HCT116 (cell line): ENCODE measurements around the gene LCLAT1. TPM values are rescaled to one million over a fixed set of nuclear protein-coding genes. Genes with fewer than 3 reads are reported as not detected.

Experiments
- ATAC-seq: fragments of 200-7000 bp; cut with Tn5 transposase; 2 replicates; pipeline ENCODE4 v1.9.1; 2020; ENCODE audit warnings: mild to moderate bottlenecking, moderate library complexity
- BruUV-seq: library from RNA; stranded (reverse); fragments of 400-500 nt; replicated peaks from 2 replicates; lab custom pipeline; 2021; lab: Mats Ljungman, UMichigan
- CTCF ChIA-PET: fragments of 300-600 bp; sonication (Branson Sonifier 250); formaldehyde crosslinking; loops from one replicate; lab custom pipeline; 2021; ENCODE audit warnings: antibody characterized with exemption; lab: Charles Lee
- POLR2A ChIA-PET: fragments of 300-600, 350-600 bp; sonication (Branson Sonifier 250); formaldehyde crosslinking; loops from one replicate; lab custom pipeline; 2021; ENCODE audit warnings: antibody characterized with exemption; lab: Charles Lee
- RAD21 ChIA-PET, 2 experiments: fragments of 300-600 bp; sonication (Branson Sonifier 250); formaldehyde crosslinking; loops; one replicate each; lab custom pipeline; 2023; ENCODE audit warnings: low total read pairs in 2 of 2; ENCODE audit not compliant: uncharacterized antibody in 2 of 2, unreplicated experiment in 2 of 2, low non-redundant PET in 1 of 2; lab: Charles Lee
- DNase-seq: peaks from one replicate; pipeline ENCODE4 v3.0.0-alpha.2; 2010; ENCODE audit warnings: low read depth, low spot score
- H2AFZ ChIP-seq: fragments of 200-600 bp; shearing (Covaris generic), sonication (generic); 2 replicates; pipeline ENCODE4 v1.6.1; 2017; ENCODE audit warnings: low read depth, mixed run types, mixed read lengths, antibody characterized with exemption, low read length; ENCODE audit not compliant: poor library complexity, severe bottlenecking
- H3K27ac ChIP-seq: 2 replicates; pipeline ENCODE4 v1.5.1; 2012; ENCODE audit warnings: low read depth, low read length
- H3K27me3 ChIP-seq: fragments of 200-600 bp; sonication (generic); 2 replicates; pipeline ENCODE4 v1.6.1; 2016; ENCODE audit warnings: mixed run types, low read length, mixed read lengths; ENCODE audit not compliant: insufficient read depth
- H3K36me3 ChIP-seq, 2 experiments: fragments of 200-500 bp in 1 of 2; fragments of 200-600 bp in 1 of 2; sonication (Bioruptor generic) in 1 of 2; sonication (generic) in 1 of 2; 2 replicates each; pipeline versions ENCODE4 v1.5.1 to v1.6.1; 2014 to 2016; ENCODE audit warnings: low read length in 2 of 2, inconsistent platforms in 1 of 2, mixed read lengths in 1 of 2, mixed run types in 1 of 2; ENCODE audit not compliant: insufficient read depth in 2 of 2, control insufficient read depth in 1 of 2
- H3K4me1 ChIP-seq, 2 experiments: fragments of 200-600 bp in 1 of 2; sonication (generic) in 1 of 2; 2 replicates each; pipeline versions ENCODE4 v1.5.1 to v1.6.1; 2012 to 2017; ENCODE audit warnings: low read length in 2 of 2, inconsistent platforms in 1 of 2, mild to moderate bottlenecking in 1 of 2, mixed read lengths in 1 of 2, mixed run types in 1 of 2, moderate library complexity in 1 of 2; ENCODE audit not compliant: insufficient read depth in 2 of 2, control insufficient read depth in 1 of 2
- H3K4me2 ChIP-seq: fragments of 200-600 bp; sonication (generic); 2 replicates; pipeline ENCODE4 v1.6.1; 2017; ENCODE audit warnings: mixed run types, low read length, mixed read lengths
- H3K4me3 ChIP-seq, 2 experiments: fragments of 200-600 bp in 1 of 2; sonication (generic) in 1 of 2; replicated peaks in 1 of 2; 2 replicates each; pipeline ENCODE4 v1.5.1; 2011 to 2016; ENCODE audit warnings: low read length in 2 of 2, control low read depth in 1 of 2, low read depth in 1 of 2, mild to moderate bottlenecking in 1 of 2, mixed read lengths in 1 of 2, mixed run types in 1 of 2
- H3K79me2 ChIP-seq: fragments of 200-600 bp; sonication (generic); 2 replicates; pipeline ENCODE4 v1.6.1; 2017; ENCODE audit warnings: mild to moderate bottlenecking, mixed run types, low read length, moderate library complexity, mixed read lengths; ENCODE audit not compliant: insufficient read depth
- H3K9ac ChIP-seq: fragments of 200-600 bp; sonication (generic); 2 replicates; pipeline ENCODE4 v1.6.1; 2016; ENCODE audit warnings: low read length, mixed read lengths
- H3K9me2 ChIP-seq: fragments of 200-600 bp; sonication (generic), shearing (Covaris generic); 2 replicates; pipeline ENCODE4 v1.6.1; 2017; ENCODE audit warnings: mixed run types, mild to moderate bottlenecking, moderate library complexity; ENCODE audit not compliant: insufficient read depth
- H3K9me3 ChIP-seq, 2 experiments: fragments of 200-500 bp in 1 of 2; fragments of 200-600 bp in 1 of 2; sonication (Bioruptor generic) in 1 of 2; sonication (generic) in 1 of 2; 2 replicates each; pipeline ENCODE4 v1.6.1; 2014 to 2017; ENCODE audit warnings: low read length in 2 of 2, mixed read lengths in 2 of 2, inconsistent platforms in 1 of 2, low read depth in 1 of 2, mild to moderate bottlenecking in 1 of 2, mixed run types in 1 of 2, moderate library complexity in 1 of 2; ENCODE audit not compliant: control insufficient read depth in 1 of 2, insufficient read depth in 1 of 2
- H4K20me1 ChIP-seq: fragments of 200-600 bp; sonication (generic), shearing (Covaris generic); 2 replicates; pipeline ENCODE4 v1.6.1; 2017; ENCODE audit warnings: mixed run types, mild to moderate bottlenecking, moderate library complexity; ENCODE audit not compliant: insufficient read depth
- CBX3 ChIP-seq: IDR thresholded peaks from 2 replicates; pipeline ENCODE4 v1.6.1; 2012; ENCODE audit warnings: low read depth
- CEBPB ChIP-seq: IDR thresholded peaks from 2 replicates; pipeline ENCODE4 v1.6.1; 2012; ENCODE audit warnings: low read depth
- EGR1 ChIP-seq: IDR thresholded peaks from 2 replicates; pipeline ENCODE4 v1.6.1; 2012; ENCODE audit warnings: low read depth
- ELF1 ChIP-seq: IDR thresholded peaks from 2 replicates; pipeline ENCODE4 v1.6.1; 2012; ENCODE audit warnings: low read depth, borderline replicate concordance
- EZH2 ChIP-seq: fragments of 200-600 bp; sonication (generic); IDR thresholded peaks from 2 replicates; pipeline ENCODE4 v1.6.1; 2017; ENCODE audit warnings: antibody characterized with exemption, mixed run types
- JUND ChIP-seq: IDR thresholded peaks from 2 replicates; pipeline ENCODE4 v1.6.1; 2012
- POLR2AphosphoS5 ChIP-seq: IDR thresholded peaks from 2 replicates; pipeline ENCODE4 v1.6.1; 2011; ENCODE audit warnings: mild to moderate bottlenecking, low read depth, low read length, moderate library complexity
- TCF7L2 ChIP-seq: IDR thresholded peaks from 2 replicates; pipeline ENCODE4 v1.7.0; 2011; ENCODE audit warnings: borderline replicate concordance, inconsistent platforms; ENCODE audit not compliant: insufficient read depth, insufficient read length; ENCODE audit errors: extremely low read depth
- YY1 ChIP-seq: IDR thresholded peaks from 2 replicates; pipeline ENCODE4 v1.6.1; 2011; ENCODE audit warnings: low read length, low read depth, moderate library complexity, mild to moderate bottlenecking; ENCODE audit not compliant: insufficient replicate concordance; ENCODE audit errors: extremely low read depth
- ZFX ChIP-seq: fragments of 450-650 bp; IDR thresholded peaks from 2 replicates; pipeline ENCODE4 v1.6.1; 2017
- intact Hi-C: fragments of 100-400 bp; cut with micrococcal nuclease; formaldehyde crosslinking; loops from 2 replicates; pipeline ENCODE4 v1.10.0; 2022
- total RNA-seq: library from RNA; stranded (reverse); gene quantifications from one replicate; pipeline ENCODE4 v1.2.1, GENCODE V29; 2021; ENCODE audit not compliant: unreplicated experiment
- TF ChIP-seq, protein P1 (sequence below): IDR thresholded peaks from 2 replicates; pipeline ENCODE4 v1.6.1; 2011; ENCODE audit warnings: mild to moderate bottlenecking, low read length, moderate library complexity; ENCODE audit not compliant: insufficient replicate concordance; ENCODE audit errors: extremely low read depth
- TF ChIP-seq, protein P2 (sequence below), 3 experiments: fragments of 200-600 bp in 1 of 3; sonication (generic) in 1 of 3; IDR thresholded peaks in 2 of 3; conservative IDR thresholded peaks in 1 of 3; 2 replicates each; pipeline ENCODE4 v1.5.1; 2012 to 2017; ENCODE audit warnings: low read depth in 2 of 3, low read length in 2 of 3, antibody characterized with exemption in 1 of 3, borderline replicate concordance in 1 of 3, control low read depth in 1 of 3, mild to moderate bottlenecking in 1 of 3, mixed read lengths in 1 of 3, mixed run types in 1 of 3, moderate library complexity in 1 of 3; ENCODE audit not compliant: insufficient read depth in 1 of 3
- TF ChIP-seq, protein P3 (sequence below): IDR thresholded peaks from 2 replicates; pipeline ENCODE4 v1.6.1; 2012

Gene LCLAT1
- total RNA-seq, 1 experiment from 2014 or later = 36.2 TPM

DNA sequence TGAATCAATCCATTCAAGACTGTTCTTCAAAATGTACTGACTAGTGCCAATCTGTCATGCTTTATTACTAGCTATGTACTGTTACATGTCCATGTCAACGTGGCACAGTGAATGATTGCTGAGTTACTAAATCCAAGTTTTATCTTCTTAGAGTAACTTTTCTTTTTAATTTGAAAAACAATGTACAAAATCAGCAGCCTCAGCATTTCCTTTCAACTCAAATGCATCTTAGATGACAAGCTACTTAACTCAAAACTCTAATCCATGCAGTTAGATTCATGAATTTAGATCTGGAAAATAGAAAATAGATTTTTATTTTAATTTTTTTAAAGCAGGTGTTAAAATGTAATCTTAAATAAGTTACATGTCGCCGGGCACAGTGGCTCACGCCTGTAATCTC is 186.0 kb downstream of the LCLAT1 start:
- no peak for TF ChIP-seq TCF7L2
- TF ChIP-seq POLR2AphosphoS5 = no peak
- TF ChIP-seq, protein P1, sequence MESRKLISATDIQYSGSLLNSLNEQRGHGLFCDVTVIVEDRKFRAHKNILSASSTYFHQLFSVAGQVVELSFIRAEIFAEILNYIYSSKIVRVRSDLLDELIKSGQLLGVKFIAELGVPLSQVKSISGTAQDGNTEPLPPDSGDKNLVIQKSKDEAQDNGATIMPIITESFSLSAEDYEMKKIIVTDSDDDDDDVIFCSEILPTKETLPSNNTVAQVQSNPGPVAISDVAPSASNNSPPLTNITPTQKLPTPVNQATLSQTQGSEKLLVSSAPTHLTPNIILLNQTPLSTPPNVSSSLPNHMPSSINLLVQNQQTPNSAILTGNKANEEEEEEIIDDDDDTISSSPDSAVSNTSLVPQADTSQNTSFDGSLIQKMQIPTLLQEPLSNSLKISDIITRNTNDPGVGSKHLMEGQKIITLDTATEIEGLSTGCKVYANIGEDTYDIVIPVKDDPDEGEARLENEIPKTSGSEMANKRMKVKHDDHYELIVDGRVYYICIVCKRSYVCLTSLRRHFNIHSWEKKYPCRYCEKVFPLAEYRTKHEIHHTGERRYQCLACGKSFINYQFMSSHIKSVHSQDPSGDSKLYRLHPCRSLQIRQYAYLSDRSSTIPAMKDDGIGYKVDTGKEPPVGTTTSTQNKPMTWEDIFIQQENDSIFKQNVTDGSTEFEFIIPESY = no peak
- TF ChIP-seq JUND = no peak
- TF ChIP-seq, protein P2, sequence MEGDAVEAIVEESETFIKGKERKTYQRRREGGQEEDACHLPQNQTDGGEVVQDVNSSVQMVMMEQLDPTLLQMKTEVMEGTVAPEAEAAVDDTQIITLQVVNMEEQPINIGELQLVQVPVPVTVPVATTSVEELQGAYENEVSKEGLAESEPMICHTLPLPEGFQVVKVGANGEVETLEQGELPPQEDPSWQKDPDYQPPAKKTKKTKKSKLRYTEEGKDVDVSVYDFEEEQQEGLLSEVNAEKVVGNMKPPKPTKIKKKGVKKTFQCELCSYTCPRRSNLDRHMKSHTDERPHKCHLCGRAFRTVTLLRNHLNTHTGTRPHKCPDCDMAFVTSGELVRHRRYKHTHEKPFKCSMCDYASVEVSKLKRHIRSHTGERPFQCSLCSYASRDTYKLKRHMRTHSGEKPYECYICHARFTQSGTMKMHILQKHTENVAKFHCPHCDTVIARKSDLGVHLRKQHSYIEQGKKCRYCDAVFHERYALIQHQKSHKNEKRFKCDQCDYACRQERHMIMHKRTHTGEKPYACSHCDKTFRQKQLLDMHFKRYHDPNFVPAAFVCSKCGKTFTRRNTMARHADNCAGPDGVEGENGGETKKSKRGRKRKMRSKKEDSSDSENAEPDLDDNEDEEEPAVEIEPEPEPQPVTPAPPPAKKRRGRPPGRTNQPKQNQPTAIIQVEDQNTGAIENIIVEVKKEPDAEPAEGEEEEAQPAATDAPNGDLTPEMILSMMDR (IDR thresholded peaks at IDR 0.05 in 2 of 3, conservative IDR thresholded peaks at IDR 0.05 in 1 of 3; ENCODE audit: borderline replicate concordance in 1 of 3, insufficient read depth in 1 of 3, low read depth in 2 of 3, low read length in 2 of 3) = no peak
- no peak for TF ChIP-seq ZFX
- TF ChIP-seq, protein P3, sequence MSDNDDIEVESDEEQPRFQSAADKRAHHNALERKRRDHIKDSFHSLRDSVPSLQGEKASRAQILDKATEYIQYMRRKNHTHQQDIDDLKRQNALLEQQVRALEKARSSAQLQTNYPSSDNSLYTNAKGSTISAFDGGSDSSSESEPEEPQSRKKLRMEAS = no peak
- no peak for TF ChIP-seq YY1
- no peak for TF ChIP-seq CEBPB
- TF ChIP-seq CBX3 = no peak
- no peak for TF ChIP-seq EZH2
- no peak for TF ChIP-seq EGR1
- TF ChIP-seq ELF1 = no peak
- H3K9me2 ChIP-seq = no peaks in the 10 kb centered on the region
- no peaks in the 10 kb centered on the region for H3K79me2 ChIP-seq
- no TSS peak for BruUV-seq
- H3K36me3 ChIP-seq = no peaks in the 10 kb centered on the region
- H3K4me1 ChIP-seq = no peaks in the 10 kb centered on the region
- H3K27ac ChIP-seq = no peak overlapping the region
- ChIA-PET CTCF (no interaction called here), RAD21 (no interaction called here), POLR2A (no interaction called here)
- no peak overlapping the region for H2AFZ ChIP-seq
- no peaks in the 10 kb centered on the region for H3K27me3 ChIP-seq
- H3K9ac ChIP-seq = no peak overlapping the region
- H3K9me3 ChIP-seq = no peaks in the 10 kb centered on the region
- no peak for DNase-seq
- no peak for ATAC-seq
- H3K4me2 ChIP-seq = no peak overlapping the region
- no peak overlapping the region for H3K4me3 ChIP-seq
- intact Hi-C loops = no loop called here
- H4K20me1 ChIP-seq = no peaks in the 10 kb centered on the region
